ENCODE data around the gene SPATA2.
A peak's percentile ranks its signal among the peaks of the same experiment; 100 is the strongest.

DNA sequence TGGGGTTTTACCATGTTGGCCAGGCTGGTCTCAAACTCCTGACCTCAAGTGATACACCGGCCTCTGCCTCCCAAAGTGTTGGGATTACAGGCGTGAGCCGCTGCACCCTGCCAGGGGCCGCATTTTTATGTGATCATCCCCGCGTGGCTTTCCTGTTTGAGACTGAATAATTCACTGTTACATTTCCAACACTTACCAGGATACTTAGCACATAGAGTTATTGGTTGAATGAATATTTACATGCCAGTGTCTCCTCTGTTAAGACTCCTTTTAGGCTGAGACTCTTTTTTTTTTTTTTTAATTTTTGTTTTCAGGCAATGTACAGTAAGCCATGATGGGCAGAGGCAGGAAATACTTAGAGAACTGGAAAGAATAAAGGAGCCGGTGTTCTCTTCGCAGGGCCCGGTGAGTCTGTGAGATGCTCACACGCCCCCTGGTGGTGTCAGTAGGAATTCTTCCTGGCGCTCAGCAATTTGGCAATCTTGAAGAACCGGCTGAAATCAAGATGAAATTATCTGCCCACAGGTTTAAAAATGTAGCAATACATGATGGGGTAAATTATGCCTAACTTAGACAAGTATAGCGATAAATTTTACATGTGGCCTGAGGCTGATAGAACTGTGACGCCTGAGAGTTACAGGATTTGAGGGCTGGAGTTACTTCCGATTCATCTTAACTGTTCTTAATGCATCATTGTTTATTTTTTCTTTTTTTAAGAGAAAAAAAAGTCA lies 13.2 kb upstream of the SPATA2 start:
- TF ChIP-seq, protein P1, sequence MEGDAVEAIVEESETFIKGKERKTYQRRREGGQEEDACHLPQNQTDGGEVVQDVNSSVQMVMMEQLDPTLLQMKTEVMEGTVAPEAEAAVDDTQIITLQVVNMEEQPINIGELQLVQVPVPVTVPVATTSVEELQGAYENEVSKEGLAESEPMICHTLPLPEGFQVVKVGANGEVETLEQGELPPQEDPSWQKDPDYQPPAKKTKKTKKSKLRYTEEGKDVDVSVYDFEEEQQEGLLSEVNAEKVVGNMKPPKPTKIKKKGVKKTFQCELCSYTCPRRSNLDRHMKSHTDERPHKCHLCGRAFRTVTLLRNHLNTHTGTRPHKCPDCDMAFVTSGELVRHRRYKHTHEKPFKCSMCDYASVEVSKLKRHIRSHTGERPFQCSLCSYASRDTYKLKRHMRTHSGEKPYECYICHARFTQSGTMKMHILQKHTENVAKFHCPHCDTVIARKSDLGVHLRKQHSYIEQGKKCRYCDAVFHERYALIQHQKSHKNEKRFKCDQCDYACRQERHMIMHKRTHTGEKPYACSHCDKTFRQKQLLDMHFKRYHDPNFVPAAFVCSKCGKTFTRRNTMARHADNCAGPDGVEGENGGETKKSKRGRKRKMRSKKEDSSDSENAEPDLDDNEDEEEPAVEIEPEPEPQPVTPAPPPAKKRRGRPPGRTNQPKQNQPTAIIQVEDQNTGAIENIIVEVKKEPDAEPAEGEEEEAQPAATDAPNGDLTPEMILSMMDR (conservative IDR thresholded peaks at IDR 0.05), result peak; percentile 97
- no peak for TF ChIP-seq ZFX (IDR thresholded peaks at IDR 0.05)

Measured in C4-2B (cell line).